SW 1271 (cell line): Measurements from ENCODE around the gene PAK5.

Experiments used
- DNase-seq, 2 experiments: peaks; one replicate each; lab custom pipeline; 2025; lab: John Stamatoyannopoulos, UW

The PAK5 gene

GRCh38 chr20:9493803-9494202 is 345.1 kb downstream of the PAK5 start:
- no peak for DNase-seq

GRCh38 chr20:9492067-9492466 is 346.8 kb downstream of the PAK5 start:
- no peak for DNase-seq

- DNase-seq = no peak
Observed at GRCh38 chr20:9491324-9491723, 347.6 kb downstream of the PAK5 start.

- DNase-seq = no peak
Observed at GRCh38 chr20:9490631-9491030, 348.2 kb downstream of the PAK5 start.

- no peak for DNase-seq
Observed at GRCh38 chr20:9490161-9490560, 348.7 kb downstream of the PAK5 start.

GRCh38 chr20:9488063-9488462 is 350.8 kb downstream of the PAK5 start:
- no peak for DNase-seq
